ENCODE measurements around the gene MRPL12. TPM values are rescaled to one million over a fixed set of nuclear protein-coding genes. Genes with fewer than 3 reads are reported as not detected.

MRPL12 gene
- total and polyA plus RNA-seq, 9 of the 15 experiments (the other 6 are each of a cell fraction or from before 2014, with no cell fraction given): 0.94 to 338 (median 100) TPM

- TF ChIP-seq CBX8 (IDR thresholded peaks at IDR 0.05; ENCODE audit: borderline replicate concordance, extremely low read depth, low read depth, low read length, poor library complexity, severe bottlenecking): no peak
- no peak for TF ChIP-seq ETV6 (IDR thresholded peaks at IDR 0.05; ENCODE audit: borderline replicate concordance in 1 of 2, low read depth in 2 of 2, low read length in 1 of 2)
- TF ChIP-seq ETV6 (CRISPR knock-in tag; IDR thresholded peaks at IDR 0.05; ENCODE audit: borderline replicate concordance): peak; percentile 56; the same call in 1 of the 2 replicates
- no peak for TF ChIP-seq SAFB (IDR thresholded peaks at IDR 0.05; ENCODE audit: borderline replicate concordance, low read depth, low read length)
- no peak for TF ChIP-seq MCM7 (IDR thresholded peaks at IDR 0.05)
- TF ChIP-seq, protein P1, sequence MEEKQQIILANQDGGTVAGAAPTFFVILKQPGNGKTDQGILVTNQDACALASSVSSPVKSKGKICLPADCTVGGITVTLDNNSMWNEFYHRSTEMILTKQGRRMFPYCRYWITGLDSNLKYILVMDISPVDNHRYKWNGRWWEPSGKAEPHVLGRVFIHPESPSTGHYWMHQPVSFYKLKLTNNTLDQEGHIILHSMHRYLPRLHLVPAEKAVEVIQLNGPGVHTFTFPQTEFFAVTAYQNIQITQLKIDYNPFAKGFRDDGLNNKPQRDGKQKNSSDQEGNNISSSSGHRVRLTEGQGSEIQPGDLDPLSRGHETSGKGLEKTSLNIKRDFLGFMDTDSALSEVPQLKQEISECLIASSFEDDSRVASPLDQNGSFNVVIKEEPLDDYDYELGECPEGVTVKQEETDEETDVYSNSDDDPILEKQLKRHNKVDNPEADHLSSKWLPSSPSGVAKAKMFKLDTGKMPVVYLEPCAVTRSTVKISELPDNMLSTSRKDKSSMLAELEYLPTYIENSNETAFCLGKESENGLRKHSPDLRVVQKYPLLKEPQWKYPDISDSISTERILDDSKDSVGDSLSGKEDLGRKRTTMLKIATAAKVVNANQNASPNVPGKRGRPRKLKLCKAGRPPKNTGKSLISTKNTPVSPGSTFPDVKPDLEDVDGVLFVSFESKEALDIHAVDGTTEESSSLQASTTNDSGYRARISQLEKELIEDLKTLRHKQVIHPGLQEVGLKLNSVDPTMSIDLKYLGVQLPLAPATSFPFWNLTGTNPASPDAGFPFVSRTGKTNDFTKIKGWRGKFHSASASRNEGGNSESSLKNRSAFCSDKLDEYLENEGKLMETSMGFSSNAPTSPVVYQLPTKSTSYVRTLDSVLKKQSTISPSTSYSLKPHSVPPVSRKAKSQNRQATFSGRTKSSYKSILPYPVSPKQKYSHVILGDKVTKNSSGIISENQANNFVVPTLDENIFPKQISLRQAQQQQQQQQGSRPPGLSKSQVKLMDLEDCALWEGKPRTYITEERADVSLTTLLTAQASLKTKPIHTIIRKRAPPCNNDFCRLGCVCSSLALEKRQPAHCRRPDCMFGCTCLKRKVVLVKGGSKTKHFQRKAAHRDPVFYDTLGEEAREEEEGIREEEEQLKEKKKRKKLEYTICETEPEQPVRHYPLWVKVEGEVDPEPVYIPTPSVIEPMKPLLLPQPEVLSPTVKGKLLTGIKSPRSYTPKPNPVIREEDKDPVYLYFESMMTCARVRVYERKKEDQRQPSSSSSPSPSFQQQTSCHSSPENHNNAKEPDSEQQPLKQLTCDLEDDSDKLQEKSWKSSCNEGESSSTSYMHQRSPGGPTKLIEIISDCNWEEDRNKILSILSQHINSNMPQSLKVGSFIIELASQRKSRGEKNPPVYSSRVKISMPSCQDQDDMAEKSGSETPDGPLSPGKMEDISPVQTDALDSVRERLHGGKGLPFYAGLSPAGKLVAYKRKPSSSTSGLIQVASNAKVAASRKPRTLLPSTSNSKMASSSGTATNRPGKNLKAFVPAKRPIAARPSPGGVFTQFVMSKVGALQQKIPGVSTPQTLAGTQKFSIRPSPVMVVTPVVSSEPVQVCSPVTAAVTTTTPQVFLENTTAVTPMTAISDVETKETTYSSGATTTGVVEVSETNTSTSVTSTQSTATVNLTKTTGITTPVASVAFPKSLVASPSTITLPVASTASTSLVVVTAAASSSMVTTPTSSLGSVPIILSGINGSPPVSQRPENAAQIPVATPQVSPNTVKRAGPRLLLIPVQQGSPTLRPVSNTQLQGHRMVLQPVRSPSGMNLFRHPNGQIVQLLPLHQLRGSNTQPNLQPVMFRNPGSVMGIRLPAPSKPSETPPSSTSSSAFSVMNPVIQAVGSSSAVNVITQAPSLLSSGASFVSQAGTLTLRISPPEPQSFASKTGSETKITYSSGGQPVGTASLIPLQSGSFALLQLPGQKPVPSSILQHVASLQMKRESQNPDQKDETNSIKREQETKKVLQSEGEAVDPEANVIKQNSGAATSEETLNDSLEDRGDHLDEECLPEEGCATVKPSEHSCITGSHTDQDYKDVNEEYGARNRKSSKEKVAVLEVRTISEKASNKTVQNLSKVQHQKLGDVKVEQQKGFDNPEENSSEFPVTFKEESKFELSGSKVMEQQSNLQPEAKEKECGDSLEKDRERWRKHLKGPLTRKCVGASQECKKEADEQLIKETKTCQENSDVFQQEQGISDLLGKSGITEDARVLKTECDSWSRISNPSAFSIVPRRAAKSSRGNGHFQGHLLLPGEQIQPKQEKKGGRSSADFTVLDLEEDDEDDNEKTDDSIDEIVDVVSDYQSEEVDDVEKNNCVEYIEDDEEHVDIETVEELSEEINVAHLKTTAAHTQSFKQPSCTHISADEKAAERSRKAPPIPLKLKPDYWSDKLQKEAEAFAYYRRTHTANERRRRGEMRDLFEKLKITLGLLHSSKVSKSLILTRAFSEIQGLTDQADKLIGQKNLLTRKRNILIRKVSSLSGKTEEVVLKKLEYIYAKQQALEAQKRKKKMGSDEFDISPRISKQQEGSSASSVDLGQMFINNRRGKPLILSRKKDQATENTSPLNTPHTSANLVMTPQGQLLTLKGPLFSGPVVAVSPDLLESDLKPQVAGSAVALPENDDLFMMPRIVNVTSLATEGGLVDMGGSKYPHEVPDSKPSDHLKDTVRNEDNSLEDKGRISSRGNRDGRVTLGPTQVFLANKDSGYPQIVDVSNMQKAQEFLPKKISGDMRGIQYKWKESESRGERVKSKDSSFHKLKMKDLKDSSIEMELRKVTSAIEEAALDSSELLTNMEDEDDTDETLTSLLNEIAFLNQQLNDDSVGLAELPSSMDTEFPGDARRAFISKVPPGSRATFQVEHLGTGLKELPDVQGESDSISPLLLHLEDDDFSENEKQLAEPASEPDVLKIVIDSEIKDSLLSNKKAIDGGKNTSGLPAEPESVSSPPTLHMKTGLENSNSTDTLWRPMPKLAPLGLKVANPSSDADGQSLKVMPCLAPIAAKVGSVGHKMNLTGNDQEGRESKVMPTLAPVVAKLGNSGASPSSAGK (IDR thresholded peaks at IDR 0.05): peak; percentile 98
- TF ChIP-seq, protein P2, sequence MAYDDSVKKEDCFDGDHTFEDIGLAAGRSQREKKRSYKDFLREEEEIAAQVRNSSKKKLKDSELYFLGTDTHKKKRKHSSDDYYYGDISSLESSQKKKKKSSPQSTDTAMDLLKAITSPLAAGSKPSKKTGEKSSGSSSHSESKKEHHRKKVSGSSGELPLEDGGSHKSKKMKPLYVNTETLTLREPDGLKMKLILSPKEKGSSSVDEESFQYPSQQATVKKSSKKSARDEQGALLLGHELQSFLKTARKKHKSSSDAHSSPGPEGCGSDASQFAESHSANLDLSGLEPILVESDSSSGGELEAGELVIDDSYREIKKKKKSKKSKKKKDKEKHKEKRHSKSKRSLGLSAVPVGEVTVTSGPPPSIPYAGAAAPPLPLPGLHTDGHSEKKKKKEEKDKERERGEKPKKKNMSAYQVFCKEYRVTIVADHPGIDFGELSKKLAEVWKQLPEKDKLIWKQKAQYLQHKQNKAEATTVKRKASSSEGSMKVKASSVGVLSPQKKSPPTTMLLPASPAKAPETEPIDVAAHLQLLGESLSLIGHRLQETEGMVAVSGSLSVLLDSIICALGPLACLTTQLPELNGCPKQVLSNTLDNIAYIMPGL (CRISPR knock-in tag; IDR thresholded peaks at IDR 0.05): peak; percentile 67; the same call in 1 of the 2 replicates
- 0 out of 2 replicates have a peak, but pooled peaks have one; percentile 23 for TF ChIP-seq ZNF511 (CRISPR knock-in tag; IDR thresholded peaks at IDR 0.05)
- TF ChIP-seq BHLHE40 (IDR thresholded peaks at IDR 0.05; ENCODE audit: low read length): peak; percentile 85
- TF ChIP-seq PHB (CRISPR knock-in tag; IDR thresholded peaks at IDR 0.05): no peak
- no peak for TF ChIP-seq CEBPB (tag; IDR thresholded peaks at IDR 0.05)
- no peak for TF ChIP-seq ZNF121 (CRISPR knock-in tag; conservative IDR thresholded peaks at IDR 0.05)
- no peak for TF ChIP-seq ZNF77 (CRISPR knock-in tag; IDR thresholded peaks at IDR 0.05)
- TF ChIP-seq RBBP5 (IDR thresholded peaks at IDR 0.05; ENCODE audit: borderline replicate concordance, insufficient read depth, low read length, poor library complexity, severe bottlenecking): no peak
- no peak for TF ChIP-seq ZNF263 (CRISPR knock-in tag; IDR thresholded peaks at IDR 0.05; ENCODE audit: borderline replicate concordance)
Observed at GRCh38 chr17:81684442-81684911, 18.7 kb upstream of the MRPL12 start (continued).
